SJCRH30 (cell line): ENCODE measurements around the gene RASA2. TPM values are rescaled to one million over a fixed set of nuclear protein-coding genes. Genes with fewer than 3 reads are reported as not detected.
A peak's percentile ranks its signal among the peaks of the same experiment; 100 is the strongest.

Experiments
- DNase-seq, 2 experiments: peaks; one replicate each; pipeline ENCODE4 v3.0.0-alpha.2; 2015 to 2020
- H3K27ac ChIP-seq: fragments of 250-450 bp; sonication (Bioruptor Pico); 2 replicates; pipeline ENCODE4 v1.5.1; 2020; ENCODE audit warnings: mild to moderate bottlenecking, moderate library complexity
- H3K27me3 ChIP-seq: fragments of 250-450 bp; sonication (Bioruptor Pico); 2 replicates; pipeline ENCODE4 v1.5.1; 2020; ENCODE audit warnings: mild to moderate bottlenecking, moderate library complexity
- H3K36me3 ChIP-seq: fragments of 250-450 bp; sonication (Bioruptor Pico); 2 replicates; pipeline ENCODE4 v1.5.1; 2020; ENCODE audit warnings: mild to moderate bottlenecking, moderate library complexity
- H3K4me1 ChIP-seq: fragments of 250-450 bp; sonication (Bioruptor Pico); 2 replicates; pipeline ENCODE4 v1.5.1; 2020; ENCODE audit warnings: mild to moderate bottlenecking, moderate library complexity
- H3K4me3 ChIP-seq: fragments of 250-450 bp; sonication (Bioruptor Pico); 2 replicates; pipeline ENCODE4 v1.5.1; 2020; ENCODE audit warnings: mild to moderate bottlenecking, moderate library complexity
- H3K9me3 ChIP-seq: fragments of 250-450 bp; sonication (Bioruptor Pico); replicated peaks from 2 replicates; pipeline ENCODE4 v1.5.1; 2020; ENCODE audit warnings: mild to moderate bottlenecking, moderate library complexity
- total RNA-seq: library from RNA; depleted of rRNA; stranded (reverse); fragments of >200 nt; shearing (Covaris generic); gene quantifications from 2 replicates; pipeline ENCODE4 v1.2.3, GENCODE V29; 2014

RASA2 gene
- total RNA-seq, 1 experiment from 2014 or later = 37.5 TPM

DNA sequence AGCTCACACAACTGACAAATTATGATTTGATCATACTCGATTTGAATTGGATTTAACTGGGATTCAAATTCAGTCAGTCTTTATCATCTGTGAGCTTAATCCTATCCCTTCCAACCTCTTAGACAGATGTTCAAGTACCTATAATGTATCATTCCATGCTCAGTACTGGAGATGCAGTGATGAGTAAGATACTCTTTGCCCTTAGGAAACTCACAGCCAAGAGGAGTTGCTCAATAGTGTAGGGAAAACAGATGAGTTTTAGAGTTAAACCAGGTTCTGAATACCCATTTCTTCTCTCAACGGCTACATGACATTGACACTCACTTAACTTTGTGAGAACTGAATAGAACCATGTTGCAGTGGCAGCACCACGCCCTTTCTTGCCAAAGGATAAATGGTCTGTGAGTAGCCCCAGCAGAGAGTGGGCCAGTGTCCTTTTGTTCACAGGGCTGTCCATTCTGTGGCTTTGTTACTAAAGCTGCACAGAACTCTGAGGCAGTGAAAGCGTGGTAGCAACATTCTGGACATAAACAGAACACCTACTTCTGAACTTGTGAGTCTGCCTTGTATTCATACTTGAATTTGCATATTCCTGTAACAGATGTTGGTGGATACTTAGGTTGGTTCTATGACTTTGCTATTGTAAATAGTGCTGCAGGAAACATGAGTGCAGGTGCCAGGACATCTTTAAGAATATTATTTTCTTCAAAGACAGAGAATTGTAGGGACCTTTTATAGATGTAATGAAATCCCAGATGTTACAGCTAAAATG lies 91.6 kb downstream of the RASA2 start:
- no peak for DNase-seq

DNA sequence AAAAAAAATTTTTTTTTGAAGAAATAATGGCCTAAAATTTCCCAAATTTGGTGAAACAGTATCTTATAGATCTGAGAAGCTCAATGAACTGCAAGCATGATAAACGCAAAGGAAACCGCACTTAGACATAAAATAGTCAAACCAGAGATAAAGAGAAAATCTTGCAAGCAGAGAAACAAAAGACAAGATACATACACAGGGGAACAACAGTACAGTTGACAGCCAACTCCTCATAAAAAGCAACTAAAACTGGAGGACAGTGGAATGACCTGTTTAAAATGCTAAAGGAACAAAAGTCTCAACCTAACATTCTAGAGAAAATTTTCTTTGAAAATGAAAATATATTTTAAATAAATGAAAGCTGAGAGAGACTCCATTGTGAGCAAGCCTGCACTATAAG lies 107.5 kb downstream of the RASA2 start:
- no peak for DNase-seq
- Histone ChIP-seq H3K4me1 (no peaks in the 10 kb centered on the region), H3K36me3 (peaks cover 65% of the 10 kb centered on the region), H3K27me3 (no peaks in the 10 kb centered on the region), H3K4me3 (no peak overlapping the region), H3K27ac (no peak overlapping the region), H3K9me3 (no peaks in the 10 kb centered on the region)

More for the DNA sequence above, 91.6 kb downstream of the RASA2 start:
- Histone ChIP-seq H3K9me3 (no peaks in the 10 kb centered on the region), H3K36me3 (peaks cover 67% of the 10 kb centered on the region), H3K4me1 (no peaks in the 10 kb centered on the region), H3K27me3 (no peaks in the 10 kb centered on the region), H3K4me3 (no peak overlapping the region), H3K27ac (no peak overlapping the region)

DNA sequence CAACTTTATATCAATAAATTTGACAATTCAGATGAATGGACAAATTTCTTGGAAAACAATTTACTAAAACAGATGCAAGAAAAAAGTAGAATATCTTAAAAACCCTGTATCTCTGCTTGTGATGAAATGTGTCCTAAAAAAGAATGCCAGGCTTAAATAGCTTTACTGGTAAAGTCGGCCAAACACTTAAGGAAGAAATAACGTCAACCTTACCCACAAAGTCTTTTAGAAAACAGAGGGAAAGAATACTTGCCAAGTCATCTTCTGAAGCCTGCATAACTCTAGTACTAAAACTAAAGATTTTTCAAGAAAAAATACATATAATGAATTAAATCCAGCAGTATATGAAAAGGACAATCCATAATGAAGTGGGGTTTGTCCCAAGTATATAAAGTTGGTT lies 111.1 kb downstream of the RASA2 start:
- Histone ChIP-seq H3K36me3 (peaks cover 37% of the 10 kb centered on the region), H3K9me3 (peaks cover 4% of the 10 kb centered on the region; the same call in 1 of the 2 replicates), H3K27ac (no peak overlapping the region), H3K4me1 (no peaks in the 10 kb centered on the region), H3K27me3 (no peaks in the 10 kb centered on the region), H3K4me3 (no peak overlapping the region)
- no peak for DNase-seq

- peaks cover 22% of the 10 kb centered on the region; the same call in 1 of the 2 replicates for H3K36me3 ChIP-seq
- no peak for DNase-seq
- H3K9me3 ChIP-seq = peaks cover 4% of the 10 kb centered on the region; the same call in 1 of the 2 replicates
- no peak overlapping the region for H3K4me3 ChIP-seq
- no peaks in the 10 kb centered on the region for H3K4me1 ChIP-seq
- no peaks in the 10 kb centered on the region for H3K27me3 ChIP-seq
- H3K27ac ChIP-seq = no peak overlapping the region
These were observed 113.5 kb downstream of the RASA2 start for GRCh38 chr3:141600331-141600730.

GRCh38 chr3:141602706-141603105 lies 115.9 kb downstream of the RASA2 start:
- H3K27me3 ChIP-seq = no peaks in the 10 kb centered on the region
- 0 out of 2 replicates have a peak, but pooled peaks cover 16% of the 10 kb centered on the region for H3K36me3 ChIP-seq
- no peak overlapping the region for H3K4me3 ChIP-seq
- no peak for DNase-seq
- H3K9me3 ChIP-seq = peaks cover 4% of the 10 kb centered on the region; the same call in 1 of the 2 replicates
- no peaks in the 10 kb centered on the region for H3K4me1 ChIP-seq
- H3K27ac ChIP-seq = no peak overlapping the region

GRCh38 chr3:141603473-141604035 lies 116.7 kb downstream of the RASA2 start:
- no peak overlapping the region for H3K27ac ChIP-seq
- H3K4me1 ChIP-seq = no peaks in the 10 kb centered on the region
- no peaks in the 10 kb centered on the region for H3K27me3 ChIP-seq
- H3K9me3 ChIP-seq = peaks cover 4% of the 10 kb centered on the region; the same call in 1 of the 2 replicates
- DNase-seq = no peak
- H3K36me3 ChIP-seq = peaks cover 20% of the 10 kb centered on the region; the same call in 1 of the 2 replicates
- H3K4me3 ChIP-seq = no peak overlapping the region

DNA sequence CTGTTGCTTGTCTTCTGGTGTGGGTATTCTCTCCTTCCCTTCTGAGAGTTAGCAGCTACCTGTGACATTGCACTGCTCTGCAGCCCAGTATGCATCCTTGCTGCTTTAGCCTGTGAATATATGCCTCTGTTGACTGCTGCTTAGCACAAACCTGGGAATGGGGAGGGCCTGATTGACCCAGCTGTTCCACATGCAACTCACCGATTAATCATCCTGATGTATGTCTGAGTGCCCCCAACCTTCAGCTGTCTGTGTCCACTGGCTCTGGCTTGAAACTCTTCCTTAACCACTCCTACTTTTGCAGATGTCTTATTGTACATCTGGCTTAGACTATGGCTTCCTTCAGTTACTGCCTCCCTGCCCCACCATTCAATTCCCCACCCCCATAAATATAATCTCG lies 119.1 kb downstream of the RASA2 start:
- Histone ChIP-seq H3K4me3 (no peak overlapping the region), H3K4me1 (no peaks in the 10 kb centered on the region), H3K36me3 (peaks cover 36% of the 10 kb centered on the region; the same call in 1 of the 2 replicates), H3K27ac (no peak overlapping the region), H3K9me3 (peaks cover 4% of the 10 kb centered on the region; the same call in 1 of the 2 replicates), H3K27me3 (no peaks in the 10 kb centered on the region)
- peak; percentile 38 to 48 for DNase-seq

DNA sequence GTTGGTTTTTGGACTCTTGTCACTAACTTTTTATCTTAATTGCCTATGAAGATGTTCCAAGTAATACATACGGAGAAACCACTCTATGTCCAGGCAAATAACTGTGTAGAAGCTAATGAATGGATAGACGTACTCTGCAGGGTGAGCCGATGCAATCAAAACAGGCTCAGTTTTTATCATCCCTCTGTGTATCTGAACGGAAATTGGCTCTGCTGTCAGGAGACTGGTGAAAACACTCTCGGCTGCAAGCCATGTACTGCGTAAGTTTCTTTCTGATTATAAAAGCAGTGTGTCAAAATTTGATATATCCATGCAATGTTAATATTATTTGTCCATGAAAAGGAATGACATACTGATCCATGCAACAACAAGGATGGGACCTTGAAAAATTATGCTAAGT lies 121.6 kb downstream of the RASA2 start:
- no peak overlapping the region for H3K4me3 ChIP-seq
- no peak for DNase-seq
- no peaks in the 10 kb centered on the region for H3K9me3 ChIP-seq
- H3K4me1 ChIP-seq = no peaks in the 10 kb centered on the region
- H3K27ac ChIP-seq = no peak overlapping the region
- H3K27me3 ChIP-seq = no peaks in the 10 kb centered on the region
- peaks cover 48% of the 10 kb centered on the region; the same call in 1 of the 2 replicates for H3K36me3 ChIP-seq

GRCh38 chr3:141610939-141611338 lies 124.1 kb downstream of the RASA2 start:
- H3K9me3 ChIP-seq = no peaks in the 10 kb centered on the region
- no peaks in the 10 kb centered on the region for H3K27me3 ChIP-seq
- H3K4me3 ChIP-seq = no peak overlapping the region
- no peaks in the 10 kb centered on the region for H3K4me1 ChIP-seq
- H3K27ac ChIP-seq = no peak overlapping the region
- no peak for DNase-seq
- H3K36me3 ChIP-seq = peaks cover 48% of the 10 kb centered on the region; the same call in 1 of the 2 replicates

GRCh38 chr3:141618103-141618910 lies 131.5 kb downstream of the RASA2 start:
- H3K27ac ChIP-seq = no peak overlapping the region
- H3K4me1 ChIP-seq = no peaks in the 10 kb centered on the region
- 0 out of 2 replicates have a peak, but pooled peaks cover 5% of the 10 kb centered on the region for H3K36me3 ChIP-seq
- no peaks in the 10 kb centered on the region; the same call in 1 of the 2 replicates for H3K9me3 ChIP-seq
- H3K4me3 ChIP-seq = no peak overlapping the region
- no peaks in the 10 kb centered on the region for H3K27me3 ChIP-seq
- DNase-seq = no peak

GRCh38 chr3:141618938-141619337 lies 132.1 kb downstream of the RASA2 start:
- Histone ChIP-seq H3K4me1 (no peaks in the 10 kb centered on the region), H3K27ac (no peak overlapping the region), H3K36me3 (0 out of 2 replicates have a peak, but pooled peaks cover 5% of the 10 kb centered on the region), H3K9me3 (no peaks in the 10 kb centered on the region; the same call in 1 of the 2 replicates), H3K4me3 (no peak overlapping the region), H3K27me3 (no peaks in the 10 kb centered on the region)
- DNase-seq = no peak

GRCh38 chr3:141619450-141619849 lies 132.6 kb downstream of the RASA2 start:
- no peak for DNase-seq
- no peak overlapping the region for H3K4me3 ChIP-seq
- 0 out of 2 replicates have a peak, but pooled peaks cover 5% of the 10 kb centered on the region for H3K36me3 ChIP-seq
- H3K4me1 ChIP-seq = no peaks in the 10 kb centered on the region
- H3K27me3 ChIP-seq = no peaks in the 10 kb centered on the region
- no peak overlapping the region for H3K27ac ChIP-seq
- no peaks in the 10 kb centered on the region; the same call in 1 of the 2 replicates for H3K9me3 ChIP-seq

GRCh38 chr3:141623691-141624090 lies 136.9 kb downstream of the RASA2 start:
- Histone ChIP-seq H3K4me1 (no peaks in the 10 kb centered on the region), H3K27me3 (no peaks in the 10 kb centered on the region), H3K27ac (no peak overlapping the region), H3K36me3 (no peaks in the 10 kb centered on the region), H3K4me3 (no peak overlapping the region), H3K9me3 (0 out of 2 replicates have a peak, but pooled peaks cover 3% of the 10 kb centered on the region)
- no peak for DNase-seq

DNA sequence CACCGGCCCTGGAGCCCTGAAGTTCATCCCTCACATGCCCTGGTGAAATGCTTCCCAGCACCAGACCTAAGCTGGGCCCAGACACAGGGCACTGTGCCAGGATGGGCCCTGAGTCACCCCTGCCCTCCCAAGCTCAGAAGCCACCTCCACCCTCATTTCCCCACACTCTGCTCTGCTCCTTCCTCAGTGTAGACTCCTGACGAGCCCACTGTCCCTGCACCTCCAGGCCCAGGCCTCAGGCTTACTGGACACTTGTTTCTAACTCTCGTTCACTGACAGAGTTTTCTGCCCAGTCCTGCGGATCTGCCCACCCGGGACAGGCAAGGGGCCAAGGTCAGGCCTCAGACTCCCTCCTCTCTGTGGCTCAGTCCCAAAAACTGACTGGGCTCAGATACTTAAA lies 138.7 kb downstream of the RASA2 start:
- Histone ChIP-seq H3K27me3 (no peaks in the 10 kb centered on the region), H3K36me3 (no peaks in the 10 kb centered on the region), H3K27ac (no peak overlapping the region), H3K9me3 (0 out of 2 replicates have a peak, but pooled peaks cover 3% of the 10 kb centered on the region), H3K4me3 (no peak overlapping the region), H3K4me1 (no peaks in the 10 kb centered on the region)
- no peak for DNase-seq
